ENCODE measurements around the gene C2orf76.

The C2orf76 gene

GRCh38 chr2:119364798-119365197 lies 1.8 kb downstream of the C2orf76 start:
- Histone ChIP-seq H3K27ac (ENCODE audit: low read length) (no peak overlapping the region), H3K9ac (ENCODE audit: low read depth, low read length) (no peak overlapping the region), H3K36me3 (ENCODE audit: insufficient read depth, low read length) (peaks cover 19% of the 10 kb centered on the region), H3K4me1 (ENCODE audit: insufficient read depth, low read length) (peaks cover 32% of the 10 kb centered on the region), H3K4me3 (ENCODE audit: low read depth in 1 of 2, low read length in 2 of 2) (no peak overlapping the region), H3K27me3 (ENCODE audit: insufficient read depth, low read length, poor library complexity) (no peaks in the 10 kb centered on the region), H3K4me2 (ENCODE audit: insufficient read depth, low read length) (peak overlapping the region; percentile 77; the same call in 1 of the 2 replicates), H3K79me2 (ENCODE audit: insufficient read depth, low read length) (peaks cover 43% of the 10 kb centered on the region), H3K9me3 (ENCODE audit: insufficient read depth, low read length, severe bottlenecking) (no peaks in the 10 kb centered on the region), H2AFZ (ENCODE audit: low read depth, low read length) (no peak overlapping the region), H4K20me1 (ENCODE audit: insufficient read depth, low read length) (peaks cover 18% of the 10 kb centered on the region)
- TF ChIP-seq CTCF (IDR thresholded peaks at IDR 0.05; ENCODE audit: borderline replicate concordance, extremely low read depth, low read length, poor library complexity, severe bottlenecking) (no peak), EZH2 (IDR thresholded peaks at IDR 0.05; ENCODE audit: borderline replicate concordance, low read depth, low read length, severe bottlenecking) (no peak)
- DNase-seq (no peak), ATAC-seq (ENCODE audit: insufficient read depth, low read depth) (no peak)

DNA sequence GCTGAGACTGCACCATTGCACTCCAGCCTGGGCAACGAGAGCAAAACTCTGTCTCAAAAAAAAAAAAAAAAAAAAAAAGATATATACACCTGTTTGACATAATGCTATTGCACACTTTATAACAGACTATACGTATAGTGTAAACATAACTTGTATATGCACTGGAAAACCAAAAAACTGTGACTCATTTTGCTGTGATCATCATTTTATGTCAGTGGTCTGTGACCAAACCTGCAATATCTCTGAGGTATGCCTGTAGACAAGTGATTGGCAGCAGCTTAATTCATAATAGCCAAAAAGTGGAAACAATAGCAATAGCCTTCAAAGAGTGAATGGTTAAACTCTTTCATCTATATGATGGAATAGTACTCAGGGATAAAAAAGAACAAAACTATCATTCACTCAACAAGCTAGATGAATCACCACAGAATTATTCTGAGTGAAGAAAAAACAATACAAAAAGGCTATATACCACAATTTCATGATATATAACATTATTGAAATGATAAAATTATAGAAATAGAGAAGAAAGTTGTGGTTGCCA lies 6.1 kb downstream of the C2orf76 start:
- H3K4me1 ChIP-seq (ENCODE audit: insufficient read depth, low read length), result peaks cover 9% of the 10 kb centered on the region
- H3K79me2 ChIP-seq (ENCODE audit: insufficient read depth, low read length), result peaks cover 7% of the 10 kb centered on the region
- TF ChIP-seq CTCF (IDR thresholded peaks at IDR 0.05; ENCODE audit: borderline replicate concordance, extremely low read depth, low read length, poor library complexity, severe bottlenecking), result no peak
- no peak for TF ChIP-seq EZH2 (IDR thresholded peaks at IDR 0.05; ENCODE audit: borderline replicate concordance, low read depth, low read length, severe bottlenecking)
- H2AFZ ChIP-seq (ENCODE audit: low read depth, low read length), result no peak overlapping the region
- no peaks in the 10 kb centered on the region for H3K9me3 ChIP-seq (ENCODE audit: insufficient read depth, low read length, severe bottlenecking)
- H3K9ac ChIP-seq (ENCODE audit: low read depth, low read length), result no peak overlapping the region
- H3K27ac ChIP-seq (ENCODE audit: low read length), result no peak overlapping the region
- no peaks in the 10 kb centered on the region for H3K27me3 ChIP-seq (ENCODE audit: insufficient read depth, low read length, poor library complexity)
- no peak for ATAC-seq (ENCODE audit: insufficient read depth, low read depth)
- no peaks in the 10 kb centered on the region for H4K20me1 ChIP-seq (ENCODE audit: insufficient read depth, low read length)
- no peaks in the 10 kb centered on the region for H3K36me3 ChIP-seq (ENCODE audit: insufficient read depth, low read length)
- H3K4me2 ChIP-seq (ENCODE audit: insufficient read depth, low read length), result no peak overlapping the region
- no peak overlapping the region for H3K4me3 ChIP-seq (ENCODE audit: low read depth in 1 of 2, low read length in 2 of 2)
- no peak for DNase-seq

GRCh38 chr2:119359774-119360173 lies 6.9 kb downstream of the C2orf76 start:
- ATAC-seq (ENCODE audit: insufficient read depth, low read depth) (no peak), DNase-seq (no peak)
- H3K9ac ChIP-seq (ENCODE audit: low read depth, low read length), result no peak overlapping the region
- H3K27me3 ChIP-seq (ENCODE audit: insufficient read depth, low read length, poor library complexity), result no peaks in the 10 kb centered on the region
- H3K4me3 ChIP-seq (ENCODE audit: low read depth in 1 of 2, low read length in 2 of 2), result no peak overlapping the region
- no peak for TF ChIP-seq CTCF (IDR thresholded peaks at IDR 0.05; ENCODE audit: borderline replicate concordance, extremely low read depth, low read length, poor library complexity, severe bottlenecking)
- no peak for TF ChIP-seq EZH2 (IDR thresholded peaks at IDR 0.05; ENCODE audit: borderline replicate concordance, low read depth, low read length, severe bottlenecking)
- H3K4me1 ChIP-seq (ENCODE audit: insufficient read depth, low read length), result peaks cover 2% of the 10 kb centered on the region; the same call in 1 of the 2 replicates
- H3K27ac ChIP-seq (ENCODE audit: low read length), result no peak overlapping the region
- H3K9me3 ChIP-seq (ENCODE audit: insufficient read depth, low read length, severe bottlenecking), result no peaks in the 10 kb centered on the region
- H3K79me2 ChIP-seq (ENCODE audit: insufficient read depth, low read length), result peaks cover under 1% of the 10 kb centered on the region; the same call in 1 of the 2 replicates
- H3K4me2 ChIP-seq (ENCODE audit: insufficient read depth, low read length), result no peak overlapping the region
- H3K36me3 ChIP-seq (ENCODE audit: insufficient read depth, low read length), result no peaks in the 10 kb centered on the region
- no peaks in the 10 kb centered on the region for H4K20me1 ChIP-seq (ENCODE audit: insufficient read depth, low read length)
- H2AFZ ChIP-seq (ENCODE audit: low read depth, low read length), result no peak overlapping the region
